GM10248 (cell line): ENCODE results near the gene CFAP57.

Experiments used
- CTCF ChIA-PET: fragments of 300-600 bp; sonication (Branson Sonifier 250); formaldehyde crosslinking; extraction: SDS; loops from one replicate; lab custom pipeline; 2021; ENCODE audit warnings: antibody characterized with exemption; lab: Yijun Ruan, JAX
- POLR2A ChIA-PET: fragments of 350-650 bp; sonication (Branson Sonifier 250); formaldehyde crosslinking; extraction: SDS; loops from one replicate; lab custom pipeline; 2020; ENCODE audit warnings: antibody characterized with exemption; lab: Yijun Ruan, JAX
- DNase-seq: peaks from one replicate; pipeline ENCODE4 v3.0.0; 2012; ENCODE audit errors: extremely low spot score
- CTCF ChIP-seq: IDR thresholded peaks from 2 replicates; pipeline ENCODE4 v1.5.1; 2012; ENCODE audit warnings: mild to moderate bottlenecking, low read depth; ENCODE audit errors: extremely low read depth, missing control alignments, control extremely low read depth

The CFAP57 gene

GRCh38 chr1:43288785-43289706 lies 116.9 kb downstream of the CFAP57 start:
- POLR2A ChIA-PET, result no interaction called here
- no peak for TF ChIP-seq CTCF
- DNase-seq, result no peak
- CTCF ChIA-PET, result interaction anchor here (0.9 to 1.3 kb wide), 3 partner anchors 9 to 211 kb away, joined by 3 to 5 read pairs (median 3); no protein-coding TSS in a partner anchor

- no peak for DNase-seq
- ChIA-PET POLR2A (no interaction called here), CTCF (interaction anchor here (1.5 kb wide), 1 partner anchor 12 kb away, joined by 6 read pairs; no protein-coding TSS in a partner anchor)
- TF ChIP-seq CTCF, result no peak
Measured at GRCh38 chr1:43292216-43292615, 120.1 kb downstream of the CFAP57 start.

- CTCF ChIA-PET, result interaction anchor here (1.5 kb wide), 1 partner anchor 12 kb away, joined by 6 read pairs; no protein-coding TSS in a partner anchor
- no peak for DNase-seq
- POLR2A ChIA-PET, result no interaction called here
- TF ChIP-seq CTCF, result no peak
Measured at GRCh38 chr1:43292679-43293078, 120.5 kb downstream of the CFAP57 start.

GRCh38 chr1:43293176-43293575 lies 121.0 kb downstream of the CFAP57 start:
- ChIA-PET CTCF (interaction anchor here (1.5 kb wide), 1 partner anchor 13 kb away, joined by 6 read pairs; no protein-coding TSS in a partner anchor), POLR2A (no interaction called here)
- no peak for TF ChIP-seq CTCF
- DNase-seq, result no peak

- no peak for TF ChIP-seq CTCF
- ChIA-PET POLR2A (no interaction called here), CTCF (interaction anchor here (0.7 to 1.6 kb wide), 5 partner anchors 8 to 639 kb away, joined by 3 to 4 read pairs (median 4); partner anchors contain the start of gene ARTN)
- no peak for DNase-seq
Measured at GRCh38 chr1:43293896-43294760, 122.0 kb downstream of the CFAP57 start.

- ChIA-PET POLR2A (no interaction called here), CTCF (interaction anchor here (0.8 to 1.6 kb wide), 6 partner anchors 8 to 382 kb away, joined by 3 to 4 read pairs (median 4); partner anchors contain the start of gene C1orf210)
- no peak for DNase-seq
- no peak for TF ChIP-seq CTCF
Measured at GRCh38 chr1:43294761-43295160, 122.6 kb downstream of the CFAP57 start.
